Measurements from ENCODE around the gene TCHP.

Gene TCHP

GRCh38 chr12:109876406-109876805 is 23.7 kb upstream of the TCHP start:
- H3K4me3 ChIP-seq (replicated peaks; ENCODE audit: low read depth, low read length), result no peak overlapping the region
- no peaks in the 10 kb centered on the region for H3K27me3 ChIP-seq (replicated peaks; ENCODE audit: control insufficient read depth, insufficient read depth, low read length)
- no peak for TF ChIP-seq CTCF (IDR thresholded peaks at IDR 0.05; ENCODE audit: insufficient read depth, low read length, poor library complexity, severe bottlenecking)
- DNase-seq (ENCODE audit: extremely low read depth, insufficient read length), result no peak
- no peaks in the 10 kb centered on the region; the same call in 1 of the 2 replicates for H3K36me3 ChIP-seq (ENCODE audit: control insufficient read depth, insufficient read depth, low read length)

GRCh38 chr12:109877504-109878246 is 22.4 kb upstream of the TCHP start:
- TF ChIP-seq CTCF (IDR thresholded peaks at IDR 0.05; ENCODE audit: insufficient read depth, low read length, poor library complexity, severe bottlenecking), result no peak
- DNase-seq (ENCODE audit: extremely low read depth, insufficient read length), result no peak
- no peaks in the 10 kb centered on the region; the same call in 1 of the 2 replicates for H3K36me3 ChIP-seq (ENCODE audit: control insufficient read depth, insufficient read depth, low read length)
- H3K4me3 ChIP-seq (replicated peaks; ENCODE audit: low read depth, low read length), result no peak overlapping the region
- H3K27me3 ChIP-seq (replicated peaks; ENCODE audit: control insufficient read depth, insufficient read depth, low read length), result no peaks in the 10 kb centered on the region

- Histone ChIP-seq H3K4me3 (replicated peaks; ENCODE audit: low read depth, low read length) (no peak overlapping the region), H3K27me3 (replicated peaks; ENCODE audit: control insufficient read depth, insufficient read depth, low read length) (no peaks in the 10 kb centered on the region), H3K36me3 (ENCODE audit: control insufficient read depth, insufficient read depth, low read length) (no peaks in the 10 kb centered on the region; the same call in 1 of the 2 replicates)
- TF ChIP-seq CTCF (IDR thresholded peaks at IDR 0.05; ENCODE audit: insufficient read depth, low read length, poor library complexity, severe bottlenecking), result no peak
- DNase-seq (ENCODE audit: extremely low read depth, insufficient read length), result no peak
Measured at GRCh38 chr12:109878247-109878625, 21.8 kb upstream of the TCHP start.

- no peaks in the 10 kb centered on the region; the same call in 1 of the 2 replicates for H3K36me3 ChIP-seq (ENCODE audit: control insufficient read depth, insufficient read depth, low read length)
- peak overlapping the region; percentile 21 for H3K4me3 ChIP-seq (replicated peaks; ENCODE audit: low read depth, low read length)
- H3K27me3 ChIP-seq (replicated peaks; ENCODE audit: control insufficient read depth, insufficient read depth, low read length), result no peaks in the 10 kb centered on the region
- TF ChIP-seq CTCF (IDR thresholded peaks at IDR 0.05; ENCODE audit: insufficient read depth, low read length, poor library complexity, severe bottlenecking), result no peak
- DNase-seq (ENCODE audit: extremely low read depth, insufficient read length), result no peak
Measured at GRCh38 chr12:109878749-109879148, 21.3 kb upstream of the TCHP start.

- no peak for TF ChIP-seq CTCF (IDR thresholded peaks at IDR 0.05; ENCODE audit: insufficient read depth, low read length, poor library complexity, severe bottlenecking)
- H3K4me3 ChIP-seq (replicated peaks; ENCODE audit: low read depth, low read length), result peak overlapping the region; percentile 90
- no peaks in the 10 kb centered on the region; the same call in 1 of the 2 replicates for H3K36me3 ChIP-seq (ENCODE audit: control insufficient read depth, insufficient read depth, low read length)
- H3K27me3 ChIP-seq (replicated peaks; ENCODE audit: control insufficient read depth, insufficient read depth, low read length), result no peaks in the 10 kb centered on the region
- DNase-seq (ENCODE audit: extremely low read depth, insufficient read length), result no peak
Measured at GRCh38 chr12:109879351-109880042, 20.6 kb upstream of the TCHP start.
